GM12878 (cell line): ENCODE measurements around the gene XYLB.

Source experiments
- BCL11A ChIP-seq: IDR thresholded peaks from 2 replicates; pipeline ENCODE4 v1.6.1; 2011; ENCODE audit warnings: low read depth, low read length
- BRCA1 ChIP-seq: IDR thresholded peaks from 2 replicates; pipeline ENCODE4 v1.6.1; 2011; ENCODE audit warnings: low read depth, low read length, improper control_type of control experiment
- CTCF ChIP-seq, 3 experiments: IDR thresholded peaks in 2 of 3; conservative IDR thresholded peaks in 1 of 3; 2 replicates each; pipeline ENCODE4 v1.5.1; 2011; ENCODE audit warnings: low read depth in 3 of 3, low read length in 3 of 3, mild to moderate bottlenecking in 3 of 3, control low read depth in 2 of 3, moderate library complexity in 2 of 3, inconsistent platforms in 1 of 3, mixed read lengths in 1 of 3; ENCODE audit not compliant: control insufficient read depth in 2 of 3, insufficient read depth in 1 of 3; ENCODE audit errors: extremely low read depth in 1 of 3
- EED ChIP-seq: sonication (generic); IDR thresholded peaks from 2 replicates; pipeline ENCODE4 v1.6.1; 2016; ENCODE audit warnings: antibody characterized with exemption, low read depth
- EZH2 ChIP-seq: IDR thresholded peaks from 2 replicates; pipeline ENCODE4 v1.6.1; 2012; ENCODE audit warnings: low read depth, mild to moderate bottlenecking, control low read depth, inconsistent platforms, low read length, borderline replicate concordance; ENCODE audit not compliant: control insufficient read depth
- JUNB ChIP-seq: IDR thresholded peaks from 2 replicates; pipeline ENCODE4 v1.6.1; 2016; ENCODE audit warnings: antibody characterized with exemption, mild to moderate bottlenecking
- MXI1 ChIP-seq: fragments of 150-350 bp; IDR thresholded peaks from 2 replicates; pipeline ENCODE4 v1.6.1; 2011; ENCODE audit warnings: low read depth, mild to moderate bottlenecking, inconsistent platforms, low read length, improper control_type of control experiment
- NFXL1 ChIP-seq: fragments of 450-650 bp; IDR thresholded peaks from 2 replicates; pipeline ENCODE4 v1.6.1; 2017; ENCODE audit warnings: antibody characterized with exemption, mild to moderate bottlenecking, borderline replicate concordance
- POLR2AphosphoS5 ChIP-seq: IDR thresholded peaks from 2 replicates; pipeline ENCODE4 v1.6.1; 2011; ENCODE audit warnings: mild to moderate bottlenecking, low read length, inconsistent platforms
- RAD21 ChIP-seq: IDR thresholded peaks from 2 replicates; pipeline ENCODE4 v1.6.1; 2011; ENCODE audit warnings: mild to moderate bottlenecking, low read depth, low read length, moderate library complexity; ENCODE audit not compliant: insufficient read depth
- SMC3 ChIP-seq: IDR thresholded peaks from 2 replicates; pipeline ENCODE4 v1.6.1; 2011; ENCODE audit warnings: low read length, improper control_type of control experiment, borderline replicate concordance
- ZNF592 ChIP-seq: fragments of 450-650 bp; IDR thresholded peaks from 2 replicates; pipeline ENCODE4 v1.6.1; 2017; ENCODE audit warnings: mild to moderate bottlenecking, moderate library complexity

GRCh38 chr3:38325256-38325655 lies 21.3 kb upstream of the XYLB start:
- TF ChIP-seq BCL11A (no peak), JUNB (no peak), BRCA1 (no peak), NFXL1 (no peak), RAD21 (no peak), EZH2 (no peak), POLR2AphosphoS5 (no peak), ZNF592 (no peak), SMC3 (no peak), EED (no peak), CTCF (IDR thresholded peaks at IDR 0.05 in 2 of 3, conservative IDR thresholded peaks at IDR 0.05 in 1 of 3; ENCODE audit: control insufficient read depth in 2 of 3, extremely low read depth in 1 of 3, insufficient read depth in 1 of 3, low read depth in 3 of 3, low read length in 3 of 3) (no peak), MXI1 (no peak)
